Transverse colon (tissue), 4 donors: ENCODE measurements around the gene KMT2D. TPM values are rescaled to one million over a fixed set of nuclear protein-coding genes. Genes with fewer than 3 reads are reported as not detected.

ENCODE experiments used
- DNase-seq: peaks from one replicate; pipeline ENCODE4 v3.0.0-alpha.2; 2019
- H3K27ac ChIP-seq, 4 donors: fragments of 200-600 bp; sonication (generic); 2 replicates each; pipeline ENCODE4 v1.5.1; 2016 to 2018; ENCODE audit warnings: inconsistent platforms in 4 of 4
- H3K27me3 ChIP-seq: fragments of 200-600 bp; sonication (generic); 2 replicates; pipeline ENCODE4 v1.5.1; 2017; ENCODE audit warnings: inconsistent platforms
- H3K36me3 ChIP-seq, 4 donors: fragments of 200-600 bp; sonication (generic); 2 replicates each; pipeline ENCODE4 v1.5.1; 2017 to 2019; ENCODE audit warnings: inconsistent platforms in 4 of 4
- H3K4me1 ChIP-seq, 4 donors: fragments of 200-600 bp; sonication (generic); 2 replicates each; pipeline ENCODE4 v1.5.1; 2017 to 2020; ENCODE audit warnings: inconsistent platforms in 4 of 4
- H3K4me3 ChIP-seq, 4 donors: fragments of 200-600 bp; sonication (generic); 1 replicate in 1 of 4; 2 replicates in 3 of 4; pipeline versions ENCODE4 v1.5.1 to v1.6.1; 2017 to 2019; ENCODE audit warnings: inconsistent platforms in 4 of 4
- H3K9me3 ChIP-seq, 2 donors: fragments of 200-600 bp; sonication (generic); 2 replicates each; pipeline ENCODE4 v1.5.1; 2017 to 2019; ENCODE audit warnings: inconsistent platforms in 2 of 2
- EP300 ChIP-seq: sonication (generic); formaldehyde crosslinking; IDR thresholded peaks from one replicate; pipeline ENCODE4 v1.6.1; 2017; ENCODE audit warnings: antibody characterized with exemption, low read depth
- POLR2A ChIP-seq: fragments of 450-650 bp; IDR thresholded peaks from one replicate; pipeline ENCODE4 v1.6.1; 2016; ENCODE audit warnings: antibody characterized with exemption, mild to moderate bottlenecking, moderate library complexity
- POLR2AphosphoS5 ChIP-seq, 3 donors: sonication (generic); formaldehyde crosslinking; IDR thresholded peaks; one replicate each; pipeline ENCODE4 v1.6.1; 2016; ENCODE audit warnings: antibody characterized with exemption in 3 of 3
- WGBS, 2 donors: methylation state at CpG; one replicate each; pipeline ENCODE4 v1.1.5; 2018; ENCODE audit warnings: low coverage in 1 of 2; 5-methylcytosine and 5-hydroxymethylcytosine counted together
- in situ Hi-C, 4 donors: fragments of 200-750 bp; cut with MboI; loops; one replicate each; pipeline versions ENCODE4 v1.15.0 to v1.15.1; 2017; ENCODE audit warnings: low sequenced_read_pairs in 3 of 4, low pct_ligation_motif_present in 1 of 4, low pct_unique_long_range_greater_than_20kb in 1 of 4
- intact Hi-C: fragments of 100-400 bp; cut with DNase I; formaldehyde crosslinking; loops from one replicate; pipeline ENCODE4 v1.15.1; 2023; ENCODE audit warnings: low total_unique reads
- total RNA-seq, 4 donors: library from RNA; depleted of rRNA; stranded (reverse); fragments of >200 nt; gene quantifications; one replicate each; pipeline ENCODE4 v1.1.0, GENCODE V29; 2016
- TF ChIP-seq, protein P1 (sequence below), 5 experiments: fragments of 200-600 bp in 3 of 5; fragments of 450-650 bp in 2 of 5; sonication (generic) in 3 of 5; IDR thresholded peaks; 1 replicate in 2 of 5; 2 replicates in 3 of 5; pipeline ENCODE4 v1.5.1; 2016 to 2017; ENCODE audit warnings: antibody characterized with exemption in 5 of 5, inconsistent platforms in 3 of 5, mild to moderate bottlenecking in 2 of 5, moderate library complexity in 1 of 5

The KMT2D gene
- total RNA-seq, 4 donors from 2014 or later: 50.0 to 351 (median 78.0) TPM

DNA sequence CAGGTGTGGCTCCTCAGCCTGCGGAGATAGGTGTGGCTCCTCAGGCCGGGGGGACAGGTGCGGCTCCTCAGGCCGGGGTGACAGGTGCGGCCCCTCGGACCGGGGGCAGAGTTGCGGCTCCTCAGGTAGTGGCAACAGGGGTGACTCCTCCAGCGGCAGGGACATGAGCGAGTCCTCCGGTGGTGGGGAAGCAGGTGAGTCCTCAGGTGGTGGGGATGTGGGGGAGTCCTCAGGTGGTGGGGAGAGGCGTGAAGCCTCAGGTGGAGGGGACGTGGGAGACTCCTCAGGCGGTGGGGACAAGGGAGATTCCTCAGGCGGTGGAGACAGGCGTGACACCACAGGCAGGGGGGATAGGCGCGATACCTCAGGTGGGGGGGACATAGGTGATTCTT is 9.2 kb downstream of the KMT2D start:
- no peak overlapping the region for H3K4me3 ChIP-seq
- peaks cover 12 to 14% (median 13%) of the 10 kb centered on the region in 4 donors for H3K4me1 ChIP-seq
- H3K27ac ChIP-seq: no peak overlapping the region
- peaks cover 0 to 70% (median 34%) of the 10 kb centered on the region in 4 donors for H3K36me3 ChIP-seq
- intact Hi-C loops (no loop called here), in situ Hi-C loops (no loop called here)
- no peaks in the 10 kb centered on the region for H3K9me3 ChIP-seq
- no peak for DNase-seq
- 91% methylated on average over 18 of the region's 18 CpGs; no CpG with 5 or more reads in 1 of the 2 donors for WGBS, 2 donors
- no peak for TF ChIP-seq POLR2AphosphoS5 (IDR thresholded peaks at IDR 0.05)
- no peaks in the 10 kb centered on the region for H3K27me3 ChIP-seq

DNA sequence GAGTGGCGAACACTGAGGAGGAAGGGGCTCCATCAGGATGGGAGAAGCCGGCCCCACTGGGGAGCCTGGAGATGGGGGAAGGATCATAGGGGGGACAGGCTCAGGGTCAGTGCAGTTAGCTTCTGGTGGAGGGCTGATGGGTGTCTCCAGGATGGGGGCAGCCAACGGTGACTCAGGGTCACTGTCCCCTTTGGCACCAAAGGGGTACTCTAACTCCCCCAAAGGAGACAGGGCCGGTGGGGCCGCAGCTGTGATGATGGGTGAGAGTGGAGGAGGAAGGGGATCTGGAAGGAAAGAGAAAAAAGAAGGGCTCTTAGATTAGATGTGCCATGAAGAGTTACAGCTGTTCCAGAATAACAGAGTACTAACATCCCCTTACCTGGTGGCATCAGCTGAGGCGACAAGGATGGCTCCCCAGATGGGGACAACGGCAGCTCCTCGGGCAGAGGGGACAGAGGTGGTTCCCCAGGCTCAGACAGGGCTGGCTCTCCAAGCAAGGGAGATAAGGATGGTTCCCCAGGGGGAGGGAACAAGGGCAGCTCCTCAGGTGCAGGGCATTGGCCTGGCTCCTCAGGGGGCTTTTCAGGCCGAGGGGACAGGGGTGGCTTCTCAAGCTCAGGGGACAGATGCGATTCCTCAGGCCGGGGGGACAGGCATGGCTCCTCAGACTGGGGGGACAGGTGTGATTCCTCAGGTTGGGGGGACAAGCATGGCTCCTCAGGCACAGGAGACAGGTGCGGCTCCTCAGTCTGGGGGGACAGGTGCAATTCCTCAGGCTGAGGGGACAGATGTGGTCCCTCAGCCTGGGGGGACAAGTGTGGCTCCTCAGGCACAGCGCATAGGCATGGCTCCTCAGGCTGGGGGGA is 9.9 kb downstream of the KMT2D start:
- no peak overlapping the region for H3K27ac ChIP-seq
- no peaks in the 10 kb centered on the region for H3K9me3 ChIP-seq

DNA sequence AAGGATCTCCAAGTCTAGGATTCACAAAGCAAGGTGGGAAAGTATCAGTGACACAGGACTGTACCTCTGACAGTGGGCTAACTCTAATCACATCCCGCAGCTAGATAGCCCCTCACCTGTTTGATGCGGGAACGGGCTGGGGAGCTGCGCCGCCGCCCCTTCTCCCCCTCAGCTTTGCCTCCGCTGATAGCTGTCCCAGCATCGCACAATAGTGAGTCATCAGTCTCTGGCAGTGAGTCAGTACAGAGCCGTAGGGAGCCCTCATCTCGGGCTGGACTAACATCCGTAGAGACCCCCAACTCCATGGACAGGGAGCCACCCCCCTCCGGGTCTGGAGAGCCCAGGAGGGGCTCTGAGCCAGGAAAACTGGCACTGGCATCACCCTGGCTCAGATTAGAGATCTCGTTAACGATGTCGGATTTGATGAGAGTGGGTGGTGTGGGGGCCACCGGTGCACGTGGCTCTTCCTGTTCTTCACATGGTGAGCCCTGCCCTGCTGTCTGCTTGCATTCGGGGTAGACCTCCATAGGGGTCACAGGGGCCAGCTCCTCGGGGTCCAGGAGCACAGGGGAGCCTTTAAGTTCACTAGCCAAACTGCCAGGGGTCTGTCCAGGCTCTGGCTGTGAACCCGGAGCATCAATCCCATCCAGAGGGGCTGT is 10.9 kb downstream of the KMT2D start:
- Histone ChIP-seq H3K4me3 (no peak overlapping the region), H3K27me3 (no peaks in the 10 kb centered on the region), H3K36me3 (peaks cover 0 to 84% (median 41%) of the 10 kb centered on the region in 4 donors), H3K9me3 (no peaks in the 10 kb centered on the region), H3K27ac (no peak overlapping the region), H3K4me1 (no peaks in the 10 kb centered on the region)
- 86% methylated on average over 20 of the region's 20 CpGs; no CpG with 5 or more reads in 1 of the 2 donors for WGBS, 2 donors
- in situ Hi-C loops (no loop called here), intact Hi-C loops (loop anchor here (2.0 kb wide), 1 partner anchor 19 kb away; no protein-coding TSS in a partner anchor)
- DNase-seq: no peak
- TF ChIP-seq, protein P1, sequence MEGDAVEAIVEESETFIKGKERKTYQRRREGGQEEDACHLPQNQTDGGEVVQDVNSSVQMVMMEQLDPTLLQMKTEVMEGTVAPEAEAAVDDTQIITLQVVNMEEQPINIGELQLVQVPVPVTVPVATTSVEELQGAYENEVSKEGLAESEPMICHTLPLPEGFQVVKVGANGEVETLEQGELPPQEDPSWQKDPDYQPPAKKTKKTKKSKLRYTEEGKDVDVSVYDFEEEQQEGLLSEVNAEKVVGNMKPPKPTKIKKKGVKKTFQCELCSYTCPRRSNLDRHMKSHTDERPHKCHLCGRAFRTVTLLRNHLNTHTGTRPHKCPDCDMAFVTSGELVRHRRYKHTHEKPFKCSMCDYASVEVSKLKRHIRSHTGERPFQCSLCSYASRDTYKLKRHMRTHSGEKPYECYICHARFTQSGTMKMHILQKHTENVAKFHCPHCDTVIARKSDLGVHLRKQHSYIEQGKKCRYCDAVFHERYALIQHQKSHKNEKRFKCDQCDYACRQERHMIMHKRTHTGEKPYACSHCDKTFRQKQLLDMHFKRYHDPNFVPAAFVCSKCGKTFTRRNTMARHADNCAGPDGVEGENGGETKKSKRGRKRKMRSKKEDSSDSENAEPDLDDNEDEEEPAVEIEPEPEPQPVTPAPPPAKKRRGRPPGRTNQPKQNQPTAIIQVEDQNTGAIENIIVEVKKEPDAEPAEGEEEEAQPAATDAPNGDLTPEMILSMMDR (IDR thresholded peaks at IDR 0.05): no peak
- TF ChIP-seq POLR2A (no peak), POLR2AphosphoS5 (IDR thresholded peaks at IDR 0.05) (no peak), EP300 (no peak)

More for the DNA sequence above, 9.9 kb downstream of the KMT2D start:
- no peak for DNase-seq
- Histone ChIP-seq H3K36me3 (peaks cover 0 to 76% (median 37%) of the 10 kb centered on the region in 4 donors), H3K27me3 (no peaks in the 10 kb centered on the region), H3K4me3 (no peak overlapping the region), H3K4me1 (peaks cover 6 to 8% (median 8%) of the 10 kb centered on the region in 4 donors)
- in situ Hi-C loops (no loop called here), intact Hi-C loops (no loop called here)
- TF ChIP-seq, protein P1 (IDR thresholded peaks at IDR 0.05): no peak
- TF ChIP-seq EP300: no peak
- no peak for TF ChIP-seq POLR2A
- TF ChIP-seq POLR2AphosphoS5 (IDR thresholded peaks at IDR 0.05): no peak
- 94 to 97% methylated on average over 2 to 13 of the region's 13 CpGs for WGBS, 2 donors

DNA sequence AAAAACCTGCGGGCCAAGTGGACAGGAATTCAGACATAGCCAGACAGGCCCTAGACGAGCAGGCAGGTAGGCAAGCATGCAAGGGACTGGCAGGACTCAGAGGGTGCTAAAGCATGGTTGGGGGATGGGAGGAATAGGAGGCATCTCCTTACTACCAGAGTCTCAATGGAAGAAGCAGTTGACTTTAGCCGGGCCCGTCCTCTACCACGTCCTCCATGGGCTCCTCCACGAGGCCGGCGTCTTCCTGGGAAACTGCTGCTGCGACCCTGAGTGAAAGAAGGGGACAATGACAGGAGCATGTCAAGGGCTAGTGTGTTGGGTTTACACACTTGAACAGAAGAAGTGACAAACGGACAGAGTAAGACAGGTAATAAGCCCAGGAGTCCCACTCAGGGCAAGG is 11.6 kb downstream of the KMT2D start:
- no peak overlapping the region for H3K4me3 ChIP-seq
- no peak overlapping the region for H3K27ac ChIP-seq
- H3K9me3 ChIP-seq: no peaks in the 10 kb centered on the region
- DNase-seq: no peak
- in situ Hi-C loops: no loop called here
- peaks cover 0 to 88% (median 43%) of the 10 kb centered on the region in 4 donors for H3K36me3 ChIP-seq
- 80 to 94% methylated on average over 1 to 10 of the region's 10 CpGs for WGBS, 2 donors
- no peak for TF ChIP-seq POLR2AphosphoS5 (IDR thresholded peaks at IDR 0.05)
- TF ChIP-seq EP300: no peak
- no peaks in the 10 kb centered on the region for H3K4me1 ChIP-seq
- no peaks in the 10 kb centered on the region for H3K27me3 ChIP-seq
- intact Hi-C loops: loop anchor here (2.0 kb wide), 1 partner anchor 18 kb away; no protein-coding TSS in a partner anchor
